Measurements from ENCODE around the gene VGF. TPM values are rescaled to one million over a fixed set of nuclear protein-coding genes. Genes with fewer than 3 reads are reported as not detected.
"Not testable (repeated sequence)": the region's sequence is repeated elsewhere in the genome, so short reads cannot be mapped to it uniquely, and the experiment has no call there.

VGF gene
- not detected for total RNA-seq

GRCh38 chr7:101165075-101165957 lies at the start of gene VGF:
VGF (minus strand) TSS chr7:101165569; CDS start chr7:101164843, 726 bp downstream.
- Histone ChIP-seq H3K4me3 (ENCODE audit: low read length in 3 of 3) (peak within 1 kb of the TSS in 1 of 3 donors; percentile 6), H3K27me3 (ENCODE audit: control insufficient read depth in 3 of 3, insufficient read depth in 3 of 3, low read length in 3 of 3) (peaks cover 71 to 81% (median 72%) of the 10 kb centered on the region in 3 donors)

GRCh38 chr7:101212014-101212413 lies 46.6 kb upstream of the VGF start:
- Histone ChIP-seq H3K27me3 (ENCODE audit: control insufficient read depth in 3 of 3, insufficient read depth in 3 of 3, low read length in 3 of 3) (no peaks in the 10 kb centered on the region), H3K4me1 (ENCODE audit: control insufficient read depth in 3 of 3, insufficient read depth in 3 of 3, low read length in 3 of 3) (peaks cover 9 to 14% (median 10%) of the 10 kb centered on the region in 3 donors), H3K36me3 (ENCODE audit: control insufficient read depth in 3 of 3, insufficient read depth in 3 of 3, low read length in 3 of 3) (peaks cover 27 to 31% (median 29%) of the 10 kb centered on the region in 3 donors), H3K9me3 (ENCODE audit: control insufficient read depth in 3 of 3, low read length in 3 of 3) (no peaks in the 10 kb centered on the region), H3K4me3 (ENCODE audit: low read length in 3 of 3) (no peak overlapping the region), H3K9ac (ENCODE audit: low read depth in 1 of 3, low read length in 3 of 3) (no peak overlapping the region), H3K27ac (ENCODE audit: low read depth, low read length) (no peak overlapping the region)

More at GRCh38 chr7:101165075-101165957, at the start of gene VGF:
- Histone ChIP-seq H3K27ac (ENCODE audit: low read depth, low read length) (no peak within 1 kb of the TSS), H3K4me1 (ENCODE audit: control insufficient read depth in 3 of 3, insufficient read depth in 3 of 3, low read length in 3 of 3) (peaks cover 14 to 32% (median 22%) of the 10 kb centered on the region in 3 donors), H3K9ac (ENCODE audit: low read depth in 1 of 3, low read length in 3 of 3) (no peak within 1 kb of the TSS), H3K9me3 (ENCODE audit: control insufficient read depth in 3 of 3, low read length in 3 of 3) (no peaks in the 10 kb centered on the region), H3K36me3 (ENCODE audit: control insufficient read depth in 3 of 3, insufficient read depth in 3 of 3, low read length in 3 of 3) (peaks cover 0 to 1% (median under 1%) of the 10 kb centered on the region in 3 donors)

- no peak overlapping the region for H3K9ac ChIP-seq (ENCODE audit: low read depth in 1 of 3, low read length in 3 of 3)
- H3K36me3 ChIP-seq (ENCODE audit: control insufficient read depth in 3 of 3, insufficient read depth in 3 of 3, low read length in 3 of 3) = peaks cover 28 to 31% (median 29%) of the 10 kb centered on the region in 3 donors
- no peaks in the 10 kb centered on the region for H3K27me3 ChIP-seq (ENCODE audit: control insufficient read depth in 3 of 3, insufficient read depth in 3 of 3, low read length in 3 of 3)
- H3K27ac ChIP-seq (ENCODE audit: low read depth, low read length) = no peak overlapping the region
- H3K4me3 ChIP-seq (ENCODE audit: low read length in 3 of 3) = no peak overlapping the region
- H3K9me3 ChIP-seq (ENCODE audit: control insufficient read depth in 3 of 3, low read length in 3 of 3) = no peaks in the 10 kb centered on the region
- peaks cover 4 to 10% (median 5%) of the 10 kb centered on the region in 3 donors for H3K4me1 ChIP-seq (ENCODE audit: control insufficient read depth in 3 of 3, insufficient read depth in 3 of 3, low read length in 3 of 3)
Observed at GRCh38 chr7:101211501-101211900, 46.1 kb upstream of the VGF start.

- Histone ChIP-seq H3K9me3 (ENCODE audit: control insufficient read depth in 3 of 3, low read length in 3 of 3) (no peaks in the 10 kb centered on the region), H3K27me3 (ENCODE audit: control insufficient read depth in 3 of 3, insufficient read depth in 3 of 3, low read length in 3 of 3) (no peaks in the 10 kb centered on the region), H3K36me3 (ENCODE audit: control insufficient read depth in 3 of 3, insufficient read depth in 3 of 3, low read length in 3 of 3) (peaks cover 27 to 30% (median 29%) of the 10 kb centered on the region in 3 donors), H3K4me3 (ENCODE audit: low read length in 3 of 3) (no peak overlapping the region), H3K4me1 (ENCODE audit: control insufficient read depth in 3 of 3, insufficient read depth in 3 of 3, low read length in 3 of 3) (no peaks in the 10 kb centered on the region), H3K27ac (ENCODE audit: low read depth, low read length) (no peak overlapping the region), H3K9ac (ENCODE audit: low read depth in 1 of 3, low read length in 3 of 3) (no peak overlapping the region)
Observed at GRCh38 chr7:101210143-101210542, 44.8 kb upstream of the VGF start.

- no peaks in the 10 kb centered on the region for H3K9me3 ChIP-seq (ENCODE audit: control insufficient read depth in 3 of 3, low read length in 3 of 3)
- no peak overlapping the region for H3K4me3 ChIP-seq (ENCODE audit: low read length in 3 of 3)
- H3K27ac ChIP-seq (ENCODE audit: low read depth, low read length) = no peak overlapping the region
- no peaks in the 10 kb centered on the region for H3K4me1 ChIP-seq (ENCODE audit: control insufficient read depth in 3 of 3, insufficient read depth in 3 of 3, low read length in 3 of 3)
- peaks cover 0 to under 1% (median 0%) of the 10 kb centered on the region in 3 donors for H3K27me3 ChIP-seq (ENCODE audit: control insufficient read depth in 3 of 3, insufficient read depth in 3 of 3, low read length in 3 of 3)
- peaks cover 23 to 29% (median 26%) of the 10 kb centered on the region in 3 donors for H3K36me3 ChIP-seq (ENCODE audit: control insufficient read depth in 3 of 3, insufficient read depth in 3 of 3, low read length in 3 of 3)
- H3K9ac ChIP-seq (ENCODE audit: low read depth in 1 of 3, low read length in 3 of 3) = no peak overlapping the region
Observed at GRCh38 chr7:101208794-101209193, 43.4 kb upstream of the VGF start.

GRCh38 chr7:101207459-101207858 lies 42.1 kb upstream of the VGF start:
- H3K36me3 ChIP-seq (ENCODE audit: control insufficient read depth in 3 of 3, insufficient read depth in 3 of 3, low read length in 3 of 3) = peaks cover 21 to 25% (median 23%) of the 10 kb centered on the region in 3 donors
- H3K4me3 ChIP-seq (ENCODE audit: low read length in 3 of 3) = no peak overlapping the region
- H3K9ac ChIP-seq (ENCODE audit: low read depth in 1 of 3, low read length in 3 of 3) = no peak overlapping the region
- H3K27ac ChIP-seq (ENCODE audit: low read depth, low read length) = no peak overlapping the region
- peaks cover 10 to 14% (median 11%) of the 10 kb centered on the region in 3 donors for H3K27me3 ChIP-seq (ENCODE audit: control insufficient read depth in 3 of 3, insufficient read depth in 3 of 3, low read length in 3 of 3)
- H3K9me3 ChIP-seq (ENCODE audit: control insufficient read depth in 3 of 3, low read length in 3 of 3) = no peaks in the 10 kb centered on the region
- H3K4me1 ChIP-seq (ENCODE audit: control insufficient read depth in 3 of 3, insufficient read depth in 3 of 3, low read length in 3 of 3) = no peaks in the 10 kb centered on the region

- peaks cover 0 to 7% (median under 1%) of the 10 kb centered on the region in 3 donors for H3K4me1 ChIP-seq (ENCODE audit: control insufficient read depth in 3 of 3, insufficient read depth in 3 of 3, low read length in 3 of 3)
- no peaks in the 10 kb centered on the region for H3K9me3 ChIP-seq (ENCODE audit: control insufficient read depth in 3 of 3, low read length in 3 of 3)
- no peak overlapping the region for H3K9ac ChIP-seq (ENCODE audit: low read depth in 1 of 3, low read length in 3 of 3)
- H3K27ac ChIP-seq (ENCODE audit: low read depth, low read length) = no peak overlapping the region
- no peak overlapping the region for H3K4me3 ChIP-seq (ENCODE audit: low read length in 3 of 3)
- peaks cover 18 to 22% (median 19%) of the 10 kb centered on the region in 3 donors for H3K27me3 ChIP-seq (ENCODE audit: control insufficient read depth in 3 of 3, insufficient read depth in 3 of 3, low read length in 3 of 3)
- H3K36me3 ChIP-seq (ENCODE audit: control insufficient read depth in 3 of 3, insufficient read depth in 3 of 3, low read length in 3 of 3) = peaks cover 16 to 19% (median 18%) of the 10 kb centered on the region in 3 donors
Observed at GRCh38 chr7:101206665-101207042, 41.3 kb upstream of the VGF start.

- Histone ChIP-seq H3K4me1 (ENCODE audit: control insufficient read depth in 3 of 3, insufficient read depth in 3 of 3, low read length in 3 of 3) (peaks cover 0 to 8% (median 2%) of the 10 kb centered on the region in 3 donors), H3K27ac (ENCODE audit: low read depth, low read length) (no peak overlapping the region), H3K9me3 (ENCODE audit: control insufficient read depth in 3 of 3, low read length in 3 of 3) (no peaks in the 10 kb centered on the region), H3K4me3 (ENCODE audit: low read length in 3 of 3) (no peak overlapping the region), H3K9ac (ENCODE audit: low read depth in 1 of 3, low read length in 3 of 3) (no peak overlapping the region), H3K27me3 (ENCODE audit: control insufficient read depth in 3 of 3, insufficient read depth in 3 of 3, low read length in 3 of 3) (peaks cover 23 to 25% (median 23%) of the 10 kb centered on the region in 3 donors), H3K36me3 (ENCODE audit: control insufficient read depth in 3 of 3, insufficient read depth in 3 of 3, low read length in 3 of 3) (peaks cover 14 to 17% (median 16%) of the 10 kb centered on the region in 3 donors)
Observed at GRCh38 chr7:101205901-101206664, 40.7 kb upstream of the VGF start.

- not testable (repeated sequence) for H3K4me3 ChIP-seq (ENCODE audit: low read length in 3 of 3); H3K9me3 ChIP-seq (ENCODE audit: control insufficient read depth in 3 of 3, low read length in 3 of 3); H3K4me1 ChIP-seq (ENCODE audit: control insufficient read depth in 3 of 3, insufficient read depth in 3 of 3, low read length in 3 of 3); H3K27ac ChIP-seq (ENCODE audit: low read depth, low read length); H3K9ac ChIP-seq (ENCODE audit: low read depth in 1 of 3, low read length in 3 of 3)
- H3K36me3 ChIP-seq (ENCODE audit: control insufficient read depth in 3 of 3, insufficient read depth in 3 of 3, low read length in 3 of 3) = peaks cover 5 to 12% (median 10%) of the 10 kb centered on the region in 3 donors
- peaks cover 33 to 35% (median 35%) of the 10 kb centered on the region in 3 donors for H3K27me3 ChIP-seq (ENCODE audit: control insufficient read depth in 3 of 3, insufficient read depth in 3 of 3, low read length in 3 of 3)
Observed at GRCh38 chr7:101203740-101204738, 38.7 kb upstream of the VGF start.
